ENCODE measurements around the gene TNS4.
"Not testable (repeated sequence)": the region's sequence is repeated elsewhere in the genome, so short reads cannot be mapped to it uniquely, and the experiment has no call there.

The TNS4 gene

GRCh38 chr17:40501499-40501911 lies at the start of gene TNS4:
TNS4 (minus strand) TSS chr17:40501623; CDS start chr17:40496425, 5,198 bp downstream.
- DNase-seq: no peak

GRCh38 chr17:40550608-40551007 lies 49.2 kb upstream of the TNS4 start:
- no peak for DNase-seq

- DNase-seq: no peak
Measured at GRCh38 chr17:40548982-40549685, 47.7 kb upstream of the TNS4 start.

- no peak for DNase-seq
Measured at GRCh38 chr17:40548491-40548981, 47.1 kb upstream of the TNS4 start.

GRCh38 chr17:40547785-40548478 lies 46.5 kb upstream of the TNS4 start:
- no peak for DNase-seq

GRCh38 chr17:40547079-40547784 lies 45.8 kb upstream of the TNS4 start:
- DNase-seq: peak; percentile 68

- not testable (repeated sequence) for DNase-seq
Measured at GRCh38 chr17:40546497-40546896, 45.1 kb upstream of the TNS4 start.

GRCh38 chr17:40545660-40546059 lies 44.2 kb upstream of the TNS4 start:
- DNase-seq: no peak

- no peak for DNase-seq
Measured at GRCh38 chr17:40542558-40543411, 41.4 kb upstream of the TNS4 start.

GRCh38 chr17:40541873-40542557 lies 40.6 kb upstream of the TNS4 start:
- no peak for DNase-seq

- DNase-seq: no peak
Measured at GRCh38 chr17:40541060-40541872, 39.8 kb upstream of the TNS4 start.

GRCh38 chr17:40540448-40540847 lies 39.0 kb upstream of the TNS4 start:
- no peak for DNase-seq

- no peak for DNase-seq
Measured at GRCh38 chr17:40539711-40540411, 38.4 kb upstream of the TNS4 start.

- DNase-seq: no peak
Measured at GRCh38 chr17:40538936-40539705, 37.7 kb upstream of the TNS4 start.

GRCh38 chr17:40538019-40538935 lies 36.9 kb upstream of the TNS4 start:
- no peak for DNase-seq

GRCh38 chr17:40536295-40537171 lies 35.1 kb upstream of the TNS4 start:
- DNase-seq: no peak

GRCh38 chr17:40535924-40536294 lies 34.5 kb upstream of the TNS4 start:
- no peak for DNase-seq

GRCh38 chr17:40535438-40535837 lies 34.0 kb upstream of the TNS4 start:
- no peak for DNase-seq
